Heart left ventricle (tissue), 13 donors: ENCODE data around the gene PGM1.

Experiments used
- POLR2A ChIP-seq, 2 donors: fragments of 450-650 bp; IDR thresholded peaks; one replicate each; pipeline ENCODE4 v1.6.1; 2017; ENCODE audit warnings: antibody characterized with exemption in 2 of 2, mild to moderate bottlenecking in 2 of 2, moderate library complexity in 2 of 2
- TF ChIP-seq, protein P1 (sequence below), 12 donors: fragments of 200-600 bp; sonication (generic) in 4 of 12; IDR thresholded peaks; one replicate each; pipeline versions ENCODE4 v1.5.0 to v1.8.0; 2018 to 2022; ENCODE audit warnings: antibody characterized with exemption in 12 of 12, mild to moderate bottlenecking in 5 of 12
- donor health status: ischemic (EF 13 %, LVEDD 7.1; RV severe dilation, severe dysfunction).
- donor health status: DM: no; HTN: yes; CAD: no.
- donor health status: DM: no; HTN: no; CAD: no.
- donor health status: ischemic (EF 25% LVEDD 6.9; RV normal size, moderate dysfunction).
- donor health status: ischemic (EF 25% LVEDD 5.7; RV mildly dilated, moderate dysfunction).
- donor health status: ischemic (EF 35%, LVEDD 5.7; RV mildly dilated, moderate dysfunction).
- donor health status: nonischemic (EF 11% LVEDD 7.7; RV severe dilation, severe dysfunction).
- donor health status: DM: yes; HTN: yes; CAD: no.
- donor health status: PGD.
- donor health status: ischemic (EF 29% LVEDD 5.4; RV normal size, mild dysfunction).
- donor health status: nonischemic (EF 23%, LVEDD 6.1; RV moderate dilation, normal function).

DNA sequence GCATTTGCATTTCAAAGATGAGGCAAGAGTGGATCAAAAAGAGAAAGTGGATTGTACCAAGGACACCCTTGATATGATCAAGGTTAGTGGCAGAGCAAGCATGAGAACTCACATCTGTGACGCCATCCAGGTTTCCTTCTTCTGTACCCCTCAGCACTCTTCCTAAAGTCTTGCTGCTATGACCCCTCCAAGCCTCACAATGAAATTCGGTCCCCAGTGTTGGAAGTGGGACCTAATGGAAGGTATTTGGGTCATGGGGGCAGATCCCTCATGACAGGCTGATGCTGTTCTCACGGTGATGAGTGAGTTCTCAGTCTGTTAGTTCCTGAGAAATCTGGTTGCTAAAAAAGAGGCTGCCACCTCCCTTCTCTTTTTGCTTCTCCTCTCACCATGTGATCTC, 86.4 kb downstream of the PGM1 start:
- no peak for TF ChIP-seq POLR2A (IDR thresholded peaks at IDR 0.05)
- TF ChIP-seq, protein P1, sequence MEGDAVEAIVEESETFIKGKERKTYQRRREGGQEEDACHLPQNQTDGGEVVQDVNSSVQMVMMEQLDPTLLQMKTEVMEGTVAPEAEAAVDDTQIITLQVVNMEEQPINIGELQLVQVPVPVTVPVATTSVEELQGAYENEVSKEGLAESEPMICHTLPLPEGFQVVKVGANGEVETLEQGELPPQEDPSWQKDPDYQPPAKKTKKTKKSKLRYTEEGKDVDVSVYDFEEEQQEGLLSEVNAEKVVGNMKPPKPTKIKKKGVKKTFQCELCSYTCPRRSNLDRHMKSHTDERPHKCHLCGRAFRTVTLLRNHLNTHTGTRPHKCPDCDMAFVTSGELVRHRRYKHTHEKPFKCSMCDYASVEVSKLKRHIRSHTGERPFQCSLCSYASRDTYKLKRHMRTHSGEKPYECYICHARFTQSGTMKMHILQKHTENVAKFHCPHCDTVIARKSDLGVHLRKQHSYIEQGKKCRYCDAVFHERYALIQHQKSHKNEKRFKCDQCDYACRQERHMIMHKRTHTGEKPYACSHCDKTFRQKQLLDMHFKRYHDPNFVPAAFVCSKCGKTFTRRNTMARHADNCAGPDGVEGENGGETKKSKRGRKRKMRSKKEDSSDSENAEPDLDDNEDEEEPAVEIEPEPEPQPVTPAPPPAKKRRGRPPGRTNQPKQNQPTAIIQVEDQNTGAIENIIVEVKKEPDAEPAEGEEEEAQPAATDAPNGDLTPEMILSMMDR (IDR thresholded peaks at IDR 0.05), result no peak
